ENCODE measurements around the gene IDH3A.

IDH3A gene

GRCh38 chr15:78149068-78149804 lies at the start of gene IDH3A:
Gene IDH3A (plus strand): TSS chr15:78149362. CDS start chr15:78149404, 42 bp downstream.
- Histone ChIP-seq H3K9ac (ENCODE audit: low read length) (peak within 1 kb of the TSS; percentile 59), H3K36me3 (ENCODE audit: control insufficient read depth, insufficient read depth, low read length) (no peaks in the 10 kb centered on the region), H3K27me3 (ENCODE audit: control insufficient read depth, insufficient read depth, low read length) (no peaks in the 10 kb centered on the region), H3K4me3 (ENCODE audit: low read depth, low read length) (peak within 1 kb of the TSS; percentile 87), H3K9me3 (ENCODE audit: control insufficient read depth, insufficient read depth, low read depth, low read length) (no peaks in the 10 kb centered on the region), H3K4me1 (ENCODE audit: control insufficient read depth, insufficient read depth, low read length) (peaks cover 13% of the 10 kb centered on the region), H3K27ac (ENCODE audit: low read depth, low read length) (no peak within 1 kb of the TSS)

GRCh38 chr15:78100886-78101285 lies 48.3 kb upstream of the IDH3A start:
- Histone ChIP-seq H3K27me3 (ENCODE audit: control insufficient read depth, insufficient read depth, low read length) (no peaks in the 10 kb centered on the region), H3K27ac (ENCODE audit: low read depth, low read length) (no peak overlapping the region), H3K9ac (ENCODE audit: low read length) (no peak overlapping the region), H3K9me3 (ENCODE audit: control insufficient read depth, insufficient read depth, low read depth, low read length) (no peaks in the 10 kb centered on the region), H3K36me3 (ENCODE audit: control insufficient read depth, insufficient read depth, low read length) (peaks cover 6% of the 10 kb centered on the region), H3K4me1 (ENCODE audit: control insufficient read depth, insufficient read depth, low read length) (no peaks in the 10 kb centered on the region), H3K4me3 (ENCODE audit: low read depth, low read length) (no peak overlapping the region)

GRCh38 chr15:78101423-78102105 lies 47.6 kb upstream of the IDH3A start:
- Histone ChIP-seq H3K9ac (ENCODE audit: low read length) (no peak overlapping the region), H3K4me1 (ENCODE audit: control insufficient read depth, insufficient read depth, low read length) (no peaks in the 10 kb centered on the region)

GRCh38 chr15:78102211-78102610 lies 47.0 kb upstream of the IDH3A start:
- no peaks in the 10 kb centered on the region for H3K27me3 ChIP-seq (ENCODE audit: control insufficient read depth, insufficient read depth, low read length)
- H3K27ac ChIP-seq (ENCODE audit: low read depth, low read length): no peak overlapping the region
- no peaks in the 10 kb centered on the region for H3K4me1 ChIP-seq (ENCODE audit: control insufficient read depth, insufficient read depth, low read length)

More at GRCh38 chr15:78101423-78102105, 47.6 kb upstream of the IDH3A start:
- H3K27me3 ChIP-seq (ENCODE audit: control insufficient read depth, insufficient read depth, low read length): no peaks in the 10 kb centered on the region
- H3K27ac ChIP-seq (ENCODE audit: low read depth, low read length): no peak overlapping the region
- H3K36me3 ChIP-seq (ENCODE audit: control insufficient read depth, insufficient read depth, low read length): peaks cover 7% of the 10 kb centered on the region
- no peak overlapping the region for H3K4me3 ChIP-seq (ENCODE audit: low read depth, low read length)
- no peaks in the 10 kb centered on the region for H3K9me3 ChIP-seq (ENCODE audit: control insufficient read depth, insufficient read depth, low read depth, low read length)

GRCh38 chr15:78102741-78103140 lies 46.4 kb upstream of the IDH3A start:
- no peak overlapping the region for H3K4me3 ChIP-seq (ENCODE audit: low read depth, low read length)
- no peaks in the 10 kb centered on the region for H3K9me3 ChIP-seq (ENCODE audit: control insufficient read depth, insufficient read depth, low read depth, low read length)
- H3K27me3 ChIP-seq (ENCODE audit: control insufficient read depth, insufficient read depth, low read length): no peaks in the 10 kb centered on the region
- H3K36me3 ChIP-seq (ENCODE audit: control insufficient read depth, insufficient read depth, low read length): peaks cover 7% of the 10 kb centered on the region
- H3K9ac ChIP-seq (ENCODE audit: low read length): no peak overlapping the region
- no peaks in the 10 kb centered on the region for H3K4me1 ChIP-seq (ENCODE audit: control insufficient read depth, insufficient read depth, low read length)
- no peak overlapping the region for H3K27ac ChIP-seq (ENCODE audit: low read depth, low read length)

More at GRCh38 chr15:78102211-78102610, 47.0 kb upstream of the IDH3A start:
- H3K9me3 ChIP-seq (ENCODE audit: control insufficient read depth, insufficient read depth, low read depth, low read length): no peaks in the 10 kb centered on the region
- no peak overlapping the region for H3K4me3 ChIP-seq (ENCODE audit: low read depth, low read length)
- peaks cover 7% of the 10 kb centered on the region for H3K36me3 ChIP-seq (ENCODE audit: control insufficient read depth, insufficient read depth, low read length)
- H3K9ac ChIP-seq (ENCODE audit: low read length): no peak overlapping the region

- H3K27me3 ChIP-seq (ENCODE audit: control insufficient read depth, insufficient read depth, low read length): no peaks in the 10 kb centered on the region
- H3K27ac ChIP-seq (ENCODE audit: low read depth, low read length): no peak overlapping the region
- peaks cover 7% of the 10 kb centered on the region for H3K36me3 ChIP-seq (ENCODE audit: control insufficient read depth, insufficient read depth, low read length)
- no peaks in the 10 kb centered on the region for H3K4me1 ChIP-seq (ENCODE audit: control insufficient read depth, insufficient read depth, low read length)
- no peak overlapping the region for H3K4me3 ChIP-seq (ENCODE audit: low read depth, low read length)
- no peaks in the 10 kb centered on the region for H3K9me3 ChIP-seq (ENCODE audit: control insufficient read depth, insufficient read depth, low read depth, low read length)
- no peak overlapping the region for H3K9ac ChIP-seq (ENCODE audit: low read length)
Measured at GRCh38 chr15:78103406-78104118, 45.6 kb upstream of the IDH3A start.

GRCh38 chr15:78104119-78104479 lies 45.1 kb upstream of the IDH3A start:
- peaks cover 7% of the 10 kb centered on the region for H3K36me3 ChIP-seq (ENCODE audit: control insufficient read depth, insufficient read depth, low read length)
- no peaks in the 10 kb centered on the region for H3K4me1 ChIP-seq (ENCODE audit: control insufficient read depth, insufficient read depth, low read length)
- H3K27ac ChIP-seq (ENCODE audit: low read depth, low read length): no peak overlapping the region
- H3K9me3 ChIP-seq (ENCODE audit: control insufficient read depth, insufficient read depth, low read depth, low read length): no peaks in the 10 kb centered on the region
- H3K27me3 ChIP-seq (ENCODE audit: control insufficient read depth, insufficient read depth, low read length): no peaks in the 10 kb centered on the region
- H3K9ac ChIP-seq (ENCODE audit: low read length): no peak overlapping the region
- H3K4me3 ChIP-seq (ENCODE audit: low read depth, low read length): no peak overlapping the region

- Histone ChIP-seq H3K4me1 (ENCODE audit: control insufficient read depth, insufficient read depth, low read length) (no peaks in the 10 kb centered on the region), H3K36me3 (ENCODE audit: control insufficient read depth, insufficient read depth, low read length) (peaks cover 7% of the 10 kb centered on the region), H3K9me3 (ENCODE audit: control insufficient read depth, insufficient read depth, low read depth, low read length) (no peaks in the 10 kb centered on the region), H3K27me3 (ENCODE audit: control insufficient read depth, insufficient read depth, low read length) (no peaks in the 10 kb centered on the region), H3K27ac (ENCODE audit: low read depth, low read length) (no peak overlapping the region), H3K4me3 (ENCODE audit: low read depth, low read length) (no peak overlapping the region), H3K9ac (ENCODE audit: low read length) (no peak overlapping the region)
Measured at GRCh38 chr15:78104566-78105475, 44.3 kb upstream of the IDH3A start.

GRCh38 chr15:78105476-78106241 lies 43.5 kb upstream of the IDH3A start:
- H3K4me3 ChIP-seq (ENCODE audit: low read depth, low read length): no peak overlapping the region
- peaks cover 7% of the 10 kb centered on the region for H3K36me3 ChIP-seq (ENCODE audit: control insufficient read depth, insufficient read depth, low read length)
- no peaks in the 10 kb centered on the region for H3K27me3 ChIP-seq (ENCODE audit: control insufficient read depth, insufficient read depth, low read length)
- no peak overlapping the region for H3K27ac ChIP-seq (ENCODE audit: low read depth, low read length)
- no peaks in the 10 kb centered on the region for H3K4me1 ChIP-seq (ENCODE audit: control insufficient read depth, insufficient read depth, low read length)
- H3K9ac ChIP-seq (ENCODE audit: low read length): peak overlapping the region; percentile 11
- H3K9me3 ChIP-seq (ENCODE audit: control insufficient read depth, insufficient read depth, low read depth, low read length): no peaks in the 10 kb centered on the region

GRCh38 chr15:78107471-78107870 lies 41.7 kb upstream of the IDH3A start:
- H3K9ac ChIP-seq (ENCODE audit: low read length): no peak overlapping the region
- no peaks in the 10 kb centered on the region for H3K4me1 ChIP-seq (ENCODE audit: control insufficient read depth, insufficient read depth, low read length)
- H3K9me3 ChIP-seq (ENCODE audit: control insufficient read depth, insufficient read depth, low read depth, low read length): no peaks in the 10 kb centered on the region
- no peak overlapping the region for H3K27ac ChIP-seq (ENCODE audit: low read depth, low read length)
- peaks cover 7% of the 10 kb centered on the region for H3K36me3 ChIP-seq (ENCODE audit: control insufficient read depth, insufficient read depth, low read length)
- H3K4me3 ChIP-seq (ENCODE audit: low read depth, low read length): no peak overlapping the region
- H3K27me3 ChIP-seq (ENCODE audit: control insufficient read depth, insufficient read depth, low read length): no peaks in the 10 kb centered on the region

Measured in HUES6 (cell line).